HCT116 (cell line): ENCODE results near the gene TREM1.

ENCODE experiments used
- POLR2AphosphoS5 ChIP-seq: IDR thresholded peaks from 2 replicates; pipeline ENCODE4 v1.6.1; 2011; ENCODE audit warnings: mild to moderate bottlenecking, low read depth, low read length, moderate library complexity
- SP1 ChIP-seq: IDR thresholded peaks from 2 replicates; pipeline ENCODE4 v1.6.1; 2012; ENCODE audit warnings: low read depth
- TF ChIP-seq, protein P1 (sequence below), 3 experiments: fragments of 200-600 bp in 1 of 3; sonication (generic) in 1 of 3; IDR thresholded peaks in 2 of 3; conservative IDR thresholded peaks in 1 of 3; 2 replicates each; pipeline ENCODE4 v1.5.1; 2012 to 2017; ENCODE audit warnings: low read depth in 2 of 3, low read length in 2 of 3, antibody characterized with exemption in 1 of 3, borderline replicate concordance in 1 of 3, control low read depth in 1 of 3, mild to moderate bottlenecking in 1 of 3, mixed read lengths in 1 of 3, mixed run types in 1 of 3, moderate library complexity in 1 of 3; ENCODE audit not compliant: insufficient read depth in 1 of 3

DNA sequence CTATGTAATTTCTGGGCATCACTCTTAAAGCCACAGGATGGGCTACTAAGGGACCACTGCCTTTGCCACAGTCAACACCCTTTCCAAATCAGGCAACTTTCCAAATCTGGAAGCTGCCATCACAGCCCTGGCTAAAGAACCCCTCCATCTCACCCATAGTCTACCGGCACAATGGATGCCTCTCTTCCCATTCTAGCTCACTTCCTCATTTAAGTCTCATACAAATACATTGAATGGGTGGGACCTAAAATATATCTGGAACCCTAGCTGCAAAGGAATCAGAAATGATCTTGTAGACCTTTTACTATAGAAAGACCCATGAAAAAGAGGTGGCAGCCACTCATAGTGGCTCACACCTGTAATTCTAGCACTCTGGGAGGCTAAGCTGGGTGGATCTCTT is 61.7 kb downstream of the TREM1 start:
- TF ChIP-seq SP1 (no peak), POLR2AphosphoS5 (no peak)
- TF ChIP-seq, protein P1, sequence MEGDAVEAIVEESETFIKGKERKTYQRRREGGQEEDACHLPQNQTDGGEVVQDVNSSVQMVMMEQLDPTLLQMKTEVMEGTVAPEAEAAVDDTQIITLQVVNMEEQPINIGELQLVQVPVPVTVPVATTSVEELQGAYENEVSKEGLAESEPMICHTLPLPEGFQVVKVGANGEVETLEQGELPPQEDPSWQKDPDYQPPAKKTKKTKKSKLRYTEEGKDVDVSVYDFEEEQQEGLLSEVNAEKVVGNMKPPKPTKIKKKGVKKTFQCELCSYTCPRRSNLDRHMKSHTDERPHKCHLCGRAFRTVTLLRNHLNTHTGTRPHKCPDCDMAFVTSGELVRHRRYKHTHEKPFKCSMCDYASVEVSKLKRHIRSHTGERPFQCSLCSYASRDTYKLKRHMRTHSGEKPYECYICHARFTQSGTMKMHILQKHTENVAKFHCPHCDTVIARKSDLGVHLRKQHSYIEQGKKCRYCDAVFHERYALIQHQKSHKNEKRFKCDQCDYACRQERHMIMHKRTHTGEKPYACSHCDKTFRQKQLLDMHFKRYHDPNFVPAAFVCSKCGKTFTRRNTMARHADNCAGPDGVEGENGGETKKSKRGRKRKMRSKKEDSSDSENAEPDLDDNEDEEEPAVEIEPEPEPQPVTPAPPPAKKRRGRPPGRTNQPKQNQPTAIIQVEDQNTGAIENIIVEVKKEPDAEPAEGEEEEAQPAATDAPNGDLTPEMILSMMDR (IDR thresholded peaks at IDR 0.05 in 2 of 3, conservative IDR thresholded peaks at IDR 0.05 in 1 of 3; ENCODE audit: borderline replicate concordance in 1 of 3, insufficient read depth in 1 of 3, low read depth in 2 of 3, low read length in 2 of 3) = no peak
